Choroid plexus epithelial cell (primary cell): ENCODE results near the gene RCAN2.

ENCODE experiments used
- DNase-seq: peaks from one replicate; pipeline ENCODE4 v3.0.0-alpha.2; 2010; ENCODE audit warnings: low read depth
- H3K4me3 ChIP-seq: 2 replicates; pipeline ENCODE4 v1.5.1; 2011; ENCODE audit warnings: low read depth, mild to moderate bottlenecking, control low read depth, low read length, moderate library complexity
- CTCF ChIP-seq: conservative IDR thresholded peaks from 2 replicates; pipeline ENCODE4 v1.5.1; 2011; ENCODE audit warnings: low read depth, mild to moderate bottlenecking, control low read depth, inconsistent platforms, low read length, moderate library complexity

Gene RCAN2

GRCh38 chr6:46215777-46216176, 275.5 kb downstream of the RCAN2 start:
- no peak for DNase-seq
- no peak overlapping the region for H3K4me3 ChIP-seq
- no peak for TF ChIP-seq CTCF

GRCh38 chr6:46215213-46215612, 276.0 kb downstream of the RCAN2 start:
- H3K4me3 ChIP-seq: no peak overlapping the region
- no peak for TF ChIP-seq CTCF
- no peak for DNase-seq

GRCh38 chr6:46211917-46212316, 279.3 kb downstream of the RCAN2 start:
- DNase-seq: no peak
- H3K4me3 ChIP-seq: no peak overlapping the region
- TF ChIP-seq CTCF: no peak

GRCh38 chr6:46210294-46210693, 281.0 kb downstream of the RCAN2 start:
- TF ChIP-seq CTCF: no peak
- H3K4me3 ChIP-seq: no peak overlapping the region
- no peak for DNase-seq

- H3K4me3 ChIP-seq: no peak overlapping the region
- DNase-seq: no peak
- no peak for TF ChIP-seq CTCF
Measured at GRCh38 chr6:46208303-46208702, 282.9 kb downstream of the RCAN2 start.

- no peak overlapping the region for H3K4me3 ChIP-seq
- TF ChIP-seq CTCF: no peak
- DNase-seq: no peak
Measured at GRCh38 chr6:46207174-46207573, 284.1 kb downstream of the RCAN2 start.

- no peak for DNase-seq
- no peak overlapping the region for H3K4me3 ChIP-seq
- TF ChIP-seq CTCF: no peak
Measured at GRCh38 chr6:46204880-46205650, 286.2 kb downstream of the RCAN2 start.
